AG09309 (cell line): ENCODE measurements around the gene AP2B1.

ENCODE experiments used
- DNase-seq: peaks from one replicate; pipeline ENCODE4 v3.0.0-alpha.2; 2010; ENCODE audit warnings: low read depth
- H3K4me3 ChIP-seq: 2 replicates; pipeline ENCODE4 v1.5.1; 2011; ENCODE audit warnings: mild to moderate bottlenecking, low read depth, low read length, moderate library complexity; ENCODE audit not compliant: control insufficient read depth
- TF ChIP-seq, protein P1 (sequence below): IDR thresholded peaks from 2 replicates; pipeline ENCODE4 v1.5.1; 2011; ENCODE audit warnings: mild to moderate bottlenecking, low read depth, low read length, inconsistent platforms; ENCODE audit not compliant: insufficient read depth, control insufficient read depth; ENCODE audit errors: missing control alignments

AP2B1 gene

GRCh38 chr17:35769895-35770486 lies 182.9 kb downstream of the AP2B1 start:
- TF ChIP-seq, protein P1, sequence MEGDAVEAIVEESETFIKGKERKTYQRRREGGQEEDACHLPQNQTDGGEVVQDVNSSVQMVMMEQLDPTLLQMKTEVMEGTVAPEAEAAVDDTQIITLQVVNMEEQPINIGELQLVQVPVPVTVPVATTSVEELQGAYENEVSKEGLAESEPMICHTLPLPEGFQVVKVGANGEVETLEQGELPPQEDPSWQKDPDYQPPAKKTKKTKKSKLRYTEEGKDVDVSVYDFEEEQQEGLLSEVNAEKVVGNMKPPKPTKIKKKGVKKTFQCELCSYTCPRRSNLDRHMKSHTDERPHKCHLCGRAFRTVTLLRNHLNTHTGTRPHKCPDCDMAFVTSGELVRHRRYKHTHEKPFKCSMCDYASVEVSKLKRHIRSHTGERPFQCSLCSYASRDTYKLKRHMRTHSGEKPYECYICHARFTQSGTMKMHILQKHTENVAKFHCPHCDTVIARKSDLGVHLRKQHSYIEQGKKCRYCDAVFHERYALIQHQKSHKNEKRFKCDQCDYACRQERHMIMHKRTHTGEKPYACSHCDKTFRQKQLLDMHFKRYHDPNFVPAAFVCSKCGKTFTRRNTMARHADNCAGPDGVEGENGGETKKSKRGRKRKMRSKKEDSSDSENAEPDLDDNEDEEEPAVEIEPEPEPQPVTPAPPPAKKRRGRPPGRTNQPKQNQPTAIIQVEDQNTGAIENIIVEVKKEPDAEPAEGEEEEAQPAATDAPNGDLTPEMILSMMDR: peak; percentile 18
- no peak overlapping the region for H3K4me3 ChIP-seq
- DNase-seq: no peak

GRCh38 chr17:35773129-35773528 lies 186.0 kb downstream of the AP2B1 start:
- TF ChIP-seq, protein P1: no peak
- DNase-seq: no peak
- no peak overlapping the region for H3K4me3 ChIP-seq

DNA sequence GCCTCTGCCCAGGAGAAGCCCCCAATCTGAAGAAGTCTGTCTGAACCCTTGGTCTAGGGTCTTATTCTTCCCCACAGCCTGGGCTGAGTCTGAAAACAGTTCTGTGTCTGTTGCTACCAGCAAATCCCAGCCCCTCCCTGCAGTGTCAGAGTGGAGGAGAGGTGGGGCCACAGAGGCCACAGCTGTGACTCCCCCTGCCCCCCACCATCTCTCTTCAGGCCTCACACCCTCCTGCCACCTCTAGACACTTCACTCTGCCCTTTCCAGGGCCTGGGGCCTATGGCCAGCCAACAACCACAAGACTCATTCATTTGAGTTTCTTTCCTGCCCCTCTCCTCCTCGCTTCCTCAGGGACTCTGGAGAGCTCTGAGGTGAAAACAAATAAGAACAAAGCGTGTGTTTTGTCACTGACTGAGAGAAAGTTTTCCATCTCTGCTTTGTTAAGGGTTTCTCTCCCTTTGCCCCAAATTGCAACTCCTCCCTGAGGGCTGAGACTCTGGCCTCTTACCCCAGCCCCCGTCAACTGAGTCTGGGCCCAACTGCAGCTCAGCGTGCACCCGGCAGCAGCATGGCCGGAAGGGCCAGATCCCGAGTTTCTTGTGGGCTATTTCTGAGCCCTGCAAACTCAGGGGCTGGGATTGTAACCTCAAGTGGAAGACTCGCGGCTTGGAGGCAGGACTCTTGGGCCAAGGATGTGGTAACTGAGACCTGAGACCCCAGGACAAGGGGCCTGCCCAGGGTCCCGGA lies 186.7 kb downstream of the AP2B1 start:
- DNase-seq: no peak
- TF ChIP-seq, protein P1: no peak
- H3K4me3 ChIP-seq: no peak overlapping the region

- TF ChIP-seq, protein P1: no peak
- no peak for DNase-seq
- H3K4me3 ChIP-seq: no peak overlapping the region
Observed at GRCh38 chr17:35774499-35774898, 187.4 kb downstream of the AP2B1 start.

GRCh38 chr17:35775039-35775438 lies 187.9 kb downstream of the AP2B1 start:
- no peak overlapping the region for H3K4me3 ChIP-seq
- DNase-seq: no peak
- TF ChIP-seq, protein P1: no peak

- TF ChIP-seq, protein P1: no peak
- no peak overlapping the region for H3K4me3 ChIP-seq
- DNase-seq: no peak
Observed at GRCh38 chr17:35775583-35775982, 188.5 kb downstream of the AP2B1 start.
